ENCODE measurements around the gene SGCG. TPM values are rescaled to one million over a fixed set of nuclear protein-coding genes. Genes with fewer than 3 reads are reported as not detected.

SGCG gene
- total and polyA plus RNA-seq, 12 donors, result 0.32 to 1.3 (median 0.47) TPM; not detected in 6

GRCh38 chr13:23320926-23321534 lies 140.3 kb downstream of the SGCG start:
- TF ChIP-seq, protein P1, sequence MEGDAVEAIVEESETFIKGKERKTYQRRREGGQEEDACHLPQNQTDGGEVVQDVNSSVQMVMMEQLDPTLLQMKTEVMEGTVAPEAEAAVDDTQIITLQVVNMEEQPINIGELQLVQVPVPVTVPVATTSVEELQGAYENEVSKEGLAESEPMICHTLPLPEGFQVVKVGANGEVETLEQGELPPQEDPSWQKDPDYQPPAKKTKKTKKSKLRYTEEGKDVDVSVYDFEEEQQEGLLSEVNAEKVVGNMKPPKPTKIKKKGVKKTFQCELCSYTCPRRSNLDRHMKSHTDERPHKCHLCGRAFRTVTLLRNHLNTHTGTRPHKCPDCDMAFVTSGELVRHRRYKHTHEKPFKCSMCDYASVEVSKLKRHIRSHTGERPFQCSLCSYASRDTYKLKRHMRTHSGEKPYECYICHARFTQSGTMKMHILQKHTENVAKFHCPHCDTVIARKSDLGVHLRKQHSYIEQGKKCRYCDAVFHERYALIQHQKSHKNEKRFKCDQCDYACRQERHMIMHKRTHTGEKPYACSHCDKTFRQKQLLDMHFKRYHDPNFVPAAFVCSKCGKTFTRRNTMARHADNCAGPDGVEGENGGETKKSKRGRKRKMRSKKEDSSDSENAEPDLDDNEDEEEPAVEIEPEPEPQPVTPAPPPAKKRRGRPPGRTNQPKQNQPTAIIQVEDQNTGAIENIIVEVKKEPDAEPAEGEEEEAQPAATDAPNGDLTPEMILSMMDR (IDR thresholded peaks at IDR 0.05), result no peak
- TF ChIP-seq POLR2A (IDR thresholded peaks at IDR 0.05), result no peak
- H3K9me3 ChIP-seq (replicated peaks in 1 of 3), result no peaks in the 10 kb centered on the region
- H3K27ac ChIP-seq, result no peak overlapping the region
- DNase-seq, result no peak
- 35 to 46% (median 42%) methylated on average over 4 of the region's 4 CpGs for WGBS, 4 donors
- peaks cover 0 to 6% of the 10 kb centered on the region in 2 donors for H3K4me1 ChIP-seq (replicated peaks in 1 of 2)
- no peaks in the 10 kb centered on the region for H3K36me3 ChIP-seq (replicated peaks in 1 of 2)
- H3K27me3 ChIP-seq, result no peaks in the 10 kb centered on the region
- intact Hi-C loops (cut with DNase I), result no loop called here
- H3K4me3 ChIP-seq, result peak overlapping the region in 1 of 4 donors; percentile 9

- Histone ChIP-seq H3K36me3 (replicated peaks in 1 of 2) (no peaks in the 10 kb centered on the region), H3K9me3 (replicated peaks in 1 of 3) (no peaks in the 10 kb centered on the region), H3K4me1 (replicated peaks in 1 of 2) (peaks cover 0 to 6% of the 10 kb centered on the region in 2 donors), H3K27me3 (no peaks in the 10 kb centered on the region), H3K27ac (no peak overlapping the region), H3K4me3 (peak overlapping the region in 1 of 4 donors; percentile 9)
- 19 to 38% (median 27%) methylated on average over 6 of the region's 6 CpGs for WGBS, 4 donors
- TF ChIP-seq, protein P1 (IDR thresholded peaks at IDR 0.05), result no peak
- no peak for TF ChIP-seq POLR2A (IDR thresholded peaks at IDR 0.05)
- intact Hi-C loops (cut with DNase I), result no loop called here
- DNase-seq, result peak; percentile 20 to 70 (median 57)
These were observed 140.9 kb downstream of the SGCG start for GRCh38 chr13:23321535-23322241.

GRCh38 chr13:23322353-23323336 lies 141.9 kb downstream of the SGCG start:
- TF ChIP-seq, protein P1 (IDR thresholded peaks at IDR 0.05), result no peak
- TF ChIP-seq POLR2A (IDR thresholded peaks at IDR 0.05), result no peak
- no peaks in the 10 kb centered on the region for H3K36me3 ChIP-seq (replicated peaks in 1 of 2)
- intact Hi-C loops (cut with DNase I), result no loop called here
- DNase-seq, result no peak
- 79 to 90% (median 90%) methylated on average over 10 to 19 of the region's 19 CpGs for WGBS, 4 donors
- no peaks in the 10 kb centered on the region for H3K27me3 ChIP-seq
- H3K4me1 ChIP-seq (replicated peaks in 1 of 2), result peaks cover 0 to 6% of the 10 kb centered on the region in 2 donors
- H3K27ac ChIP-seq, result no peak overlapping the region
- no peak overlapping the region for H3K4me3 ChIP-seq
- no peaks in the 10 kb centered on the region for H3K9me3 ChIP-seq (replicated peaks in 1 of 3)

Measured in adrenal gland (tissue), 12 donors.